GM21717 (cell line): Measurements from ENCODE around the gene ELF2.
"Not testable (repeated sequence)": the region's sequence is repeated elsewhere in the genome, so short reads cannot be mapped to it uniquely, and the experiment has no call there.

Experiments used
- ATAC-seq: cut with Tn5 transposase; IDR thresholded peaks from one replicate; pipeline ENCODE4 v1.9.1; 2021; ENCODE audit warnings: mild to moderate bottlenecking, moderate library complexity; ENCODE audit not compliant: unreplicated experiment

The ELF2 gene

DNA sequence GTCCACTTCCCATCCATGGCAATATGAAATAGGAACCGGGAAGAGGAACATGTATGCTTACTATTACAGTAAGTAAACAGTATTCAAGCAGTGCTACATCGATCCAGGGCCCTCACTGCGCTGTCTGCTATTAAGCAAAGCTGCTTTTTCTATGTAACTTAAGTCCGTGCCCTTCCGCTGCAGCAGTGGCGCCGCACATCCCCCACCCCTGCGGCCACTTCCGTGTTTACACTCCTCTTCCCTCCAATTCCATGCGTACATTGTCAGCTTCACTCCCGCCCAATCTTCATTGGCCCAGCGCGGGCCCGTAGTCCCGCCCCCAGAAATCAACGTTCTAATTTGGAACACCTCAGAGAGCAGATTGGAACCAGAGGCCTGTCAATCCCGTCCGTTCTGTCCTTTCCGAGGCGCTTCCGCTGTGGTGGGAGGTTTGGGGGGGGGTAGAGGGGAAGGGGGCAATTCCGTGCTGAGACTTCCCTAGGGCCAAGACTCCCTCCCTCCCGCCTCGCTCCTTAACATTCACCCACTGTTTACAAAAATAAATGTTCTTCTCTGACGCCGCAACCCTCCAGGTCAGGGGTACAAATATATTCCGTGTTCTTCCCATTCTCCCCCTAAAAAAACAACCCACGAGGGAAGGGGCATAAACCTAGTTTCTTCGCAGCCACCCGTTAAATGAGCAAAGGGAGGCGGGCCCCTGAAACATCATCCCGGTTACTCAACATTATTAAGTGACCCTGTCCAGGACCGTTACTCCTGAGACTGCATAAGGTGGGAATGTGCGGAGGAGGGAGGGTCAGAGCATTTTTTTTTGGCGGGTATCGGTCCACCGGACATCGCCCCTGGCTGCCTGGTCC lies 94.0 kb downstream of the ELF2 start:
- ATAC-seq: peak; percentile 87

DNA sequence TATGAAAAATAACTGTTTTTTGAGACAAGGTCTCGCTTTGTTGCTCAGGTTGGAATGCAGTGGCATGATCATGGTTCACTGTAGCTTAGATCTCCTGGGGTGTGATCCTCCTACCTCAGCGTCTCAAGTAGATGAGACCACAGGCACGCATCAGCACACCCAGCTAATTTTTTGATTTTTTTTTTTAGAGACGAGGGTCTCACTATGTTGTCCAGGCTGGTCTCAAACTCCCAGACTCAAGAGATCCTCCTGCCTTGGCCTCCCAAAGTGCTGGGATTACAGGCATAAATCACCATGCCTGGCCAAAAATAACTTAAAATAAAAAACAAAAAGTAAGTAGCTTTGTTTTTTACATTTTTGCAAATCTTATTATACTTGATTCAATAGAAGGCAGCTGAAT lies 98.1 kb downstream of the ELF2 start:
- ATAC-seq: no peak

DNA sequence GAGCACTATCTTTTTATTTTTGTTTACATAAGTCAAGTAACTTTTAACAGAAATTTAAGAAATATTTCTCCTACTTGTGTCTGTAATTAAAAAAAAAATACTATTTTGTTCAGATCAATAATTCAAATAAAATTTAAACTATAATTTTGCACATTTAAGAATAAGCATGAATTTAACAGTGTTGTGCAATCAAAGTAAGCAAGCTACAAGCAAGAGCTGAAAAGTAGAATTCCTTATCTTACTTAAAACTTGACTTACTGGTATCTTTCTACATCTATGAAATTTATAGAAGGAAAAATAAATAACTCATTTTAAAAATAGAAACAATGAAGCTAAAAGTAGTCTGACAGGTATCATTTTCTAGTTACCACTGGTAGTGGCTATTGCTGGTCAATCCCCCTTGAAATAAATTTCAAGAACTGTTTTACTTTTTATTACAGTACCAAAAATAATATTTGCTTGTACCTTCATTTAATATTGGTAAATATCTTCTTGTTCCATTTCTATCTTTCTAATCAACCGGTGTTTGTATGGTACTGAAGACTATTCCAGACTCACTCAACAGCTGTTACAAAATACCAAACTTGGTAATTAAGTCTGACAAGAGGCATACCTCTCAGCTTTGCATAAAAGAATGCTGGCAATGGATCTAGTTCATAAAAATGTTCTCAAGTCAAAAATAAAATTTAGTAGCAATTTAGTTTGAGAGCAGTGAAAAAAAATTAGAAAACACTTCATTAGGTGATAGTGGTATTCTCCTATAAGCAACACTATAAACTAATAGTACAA lies 99.3 kb downstream of the ELF2 start:
- ATAC-seq: no peak

DNA sequence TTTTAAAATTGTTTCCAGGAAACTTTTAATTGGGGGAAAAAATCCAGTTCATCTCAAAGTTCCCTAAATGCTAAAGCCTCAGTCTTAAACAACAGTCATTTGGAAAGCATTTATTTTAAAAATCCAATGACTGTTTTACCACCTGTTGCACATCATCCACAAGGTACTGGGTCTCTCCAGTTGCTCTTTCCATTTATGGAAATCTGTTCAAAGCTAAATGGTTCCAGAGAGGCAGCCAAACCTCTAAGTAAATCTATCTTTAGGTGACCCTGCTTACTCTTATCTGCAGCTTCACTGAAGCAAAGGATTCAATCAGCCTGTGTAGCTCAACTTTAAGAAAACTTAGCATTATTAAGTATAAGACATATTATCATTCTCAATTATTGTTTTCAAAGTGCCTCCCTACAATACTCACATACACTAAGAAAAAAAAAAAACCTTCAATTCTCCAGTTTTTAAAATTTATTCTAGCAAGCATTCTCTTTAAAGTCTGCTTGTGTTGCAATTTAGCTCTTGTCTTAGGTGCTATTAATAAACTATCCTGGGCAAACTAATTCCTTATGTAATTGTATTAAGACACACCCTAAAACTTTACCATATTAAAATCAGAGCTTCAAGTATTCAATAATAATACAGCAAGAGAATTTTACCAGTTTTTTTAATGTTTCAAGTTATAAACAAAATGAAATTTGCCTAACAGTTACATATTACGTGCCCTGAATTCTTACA lies 100.8 kb downstream of the ELF2 start:
- ATAC-seq: no peak

DNA sequence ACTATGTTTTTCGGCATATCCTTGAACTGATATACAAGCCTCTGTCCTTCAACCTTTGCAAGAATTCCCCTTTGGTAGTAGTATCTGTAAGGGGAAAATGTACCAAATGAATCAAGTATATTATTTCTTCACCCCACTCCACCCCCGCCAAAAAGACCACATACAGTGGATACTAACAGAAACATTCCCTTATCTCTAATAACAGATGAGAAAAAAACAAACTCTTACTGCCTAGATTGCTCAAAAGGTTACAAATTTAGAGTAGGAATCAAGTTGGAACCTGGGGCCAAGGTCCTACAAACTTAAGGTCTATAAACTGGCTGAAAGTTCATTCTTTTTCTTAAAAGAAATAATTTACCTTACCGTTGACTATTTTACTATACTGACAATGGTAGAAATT lies 116.4 kb downstream of the ELF2 start:
- ATAC-seq: no peak

DNA sequence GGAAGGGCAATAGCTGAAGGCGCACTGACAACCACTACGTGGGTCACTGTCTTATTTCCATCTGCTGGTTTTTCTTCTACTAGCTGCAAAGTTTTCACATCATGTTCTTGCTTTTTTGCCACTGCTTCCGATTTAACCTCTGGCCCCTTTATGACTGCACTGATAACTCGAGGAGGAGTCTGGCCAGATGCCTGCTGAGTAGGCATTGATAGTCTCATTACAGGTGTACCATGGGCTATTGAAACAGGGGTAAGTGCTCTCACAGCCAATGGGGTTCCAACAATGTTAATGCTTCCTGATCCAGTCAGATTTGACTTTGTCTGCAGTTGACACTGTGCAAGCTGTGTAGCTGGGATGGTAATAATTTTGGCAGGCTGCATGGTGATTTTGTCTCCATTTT lies 118.0 kb downstream of the ELF2 start:
- ATAC-seq: not testable (repeated sequence)

DNA sequence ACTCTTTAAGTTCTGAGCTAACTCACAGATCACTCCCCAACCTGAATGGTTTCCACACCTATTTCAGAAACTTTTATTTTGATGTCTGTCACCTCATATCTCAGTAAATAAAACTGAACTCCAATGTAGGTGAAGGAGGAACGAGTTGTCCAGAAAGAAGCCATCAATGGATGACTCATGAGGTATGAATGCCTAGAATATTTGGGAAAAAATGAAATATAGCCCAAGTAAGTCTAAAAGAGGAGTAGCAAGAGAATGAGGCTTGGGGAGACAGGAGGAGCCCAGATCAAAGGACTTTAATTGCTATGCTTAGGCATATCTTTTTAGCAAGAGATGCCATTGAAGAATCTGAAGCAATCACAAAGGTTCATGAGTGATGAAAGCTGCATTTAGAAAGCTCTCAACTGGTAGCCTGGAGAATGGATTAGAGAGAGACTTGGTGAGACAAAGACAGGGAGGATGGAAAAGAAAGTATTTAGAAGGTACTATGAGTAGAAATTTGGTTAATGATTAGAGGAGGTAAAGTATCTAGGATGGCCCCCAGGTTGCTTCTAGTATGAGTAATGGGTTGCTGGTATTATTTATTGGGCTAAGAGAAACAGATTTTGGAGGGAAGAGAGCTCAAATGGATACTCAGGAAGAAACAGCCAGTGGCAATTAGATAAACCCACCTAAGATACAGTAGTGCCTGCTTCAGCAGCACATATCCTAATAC lies 122.1 kb downstream of the ELF2 start:
- no peak for ATAC-seq

DNA sequence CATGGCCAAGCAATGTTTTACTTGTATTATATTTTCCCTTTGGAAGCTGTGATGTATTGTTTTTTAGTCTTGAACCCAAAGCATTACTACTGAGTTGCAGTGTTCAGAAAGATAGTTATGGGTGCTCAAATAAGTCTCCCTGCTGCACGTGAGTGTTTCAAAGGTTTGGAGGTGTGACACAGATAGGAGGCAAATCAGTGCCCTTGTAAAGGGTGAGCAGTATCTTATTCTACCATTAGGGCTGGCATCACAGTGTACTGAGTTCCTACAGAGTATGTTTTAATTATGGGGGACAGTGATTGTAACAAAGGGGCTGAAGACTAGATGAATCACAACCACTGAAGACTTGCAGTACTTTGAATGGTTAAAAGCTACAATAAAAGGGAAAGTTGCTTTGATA lies 123.1 kb downstream of the ELF2 start:
- ATAC-seq: no peak

DNA sequence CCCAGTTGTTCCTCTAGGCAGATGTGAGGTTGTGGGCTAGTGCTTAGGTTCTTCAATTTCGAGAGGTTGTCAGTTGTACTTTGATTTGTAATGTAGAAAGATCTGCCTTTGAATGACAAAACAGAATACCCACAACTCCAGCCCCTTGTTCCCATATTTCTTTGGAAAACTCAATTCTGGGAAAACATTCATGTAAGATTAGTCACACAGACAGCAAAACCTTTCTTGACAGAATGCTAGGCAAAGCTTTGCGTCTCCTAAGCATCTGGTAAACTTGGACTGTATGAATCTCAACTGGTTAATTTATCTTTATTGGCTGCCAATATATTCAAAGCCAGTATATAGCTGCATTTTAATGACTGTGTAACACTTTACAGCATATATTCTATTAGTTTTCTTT lies 126.6 kb downstream of the ELF2 start:
- no peak for ATAC-seq

DNA sequence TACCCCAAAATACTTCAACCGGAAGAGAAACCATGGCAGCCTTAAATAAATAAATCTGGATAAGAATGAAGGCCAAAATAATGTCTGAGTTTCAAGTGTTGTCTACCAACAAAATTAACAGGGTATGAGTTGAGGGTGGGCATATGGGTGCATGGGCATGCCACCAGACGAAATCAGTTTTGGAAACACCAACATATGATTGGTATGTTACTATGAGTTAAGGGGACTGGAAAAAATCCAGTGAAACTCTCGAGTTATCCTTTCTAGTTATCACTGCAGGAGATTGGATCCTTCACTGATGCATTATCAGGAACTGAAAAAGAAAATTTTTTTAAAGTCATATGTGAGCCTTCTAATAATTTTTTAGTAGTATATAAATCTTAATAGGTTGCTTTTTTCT lies 129.0 kb downstream of the ELF2 start:
- ATAC-seq: no peak

DNA sequence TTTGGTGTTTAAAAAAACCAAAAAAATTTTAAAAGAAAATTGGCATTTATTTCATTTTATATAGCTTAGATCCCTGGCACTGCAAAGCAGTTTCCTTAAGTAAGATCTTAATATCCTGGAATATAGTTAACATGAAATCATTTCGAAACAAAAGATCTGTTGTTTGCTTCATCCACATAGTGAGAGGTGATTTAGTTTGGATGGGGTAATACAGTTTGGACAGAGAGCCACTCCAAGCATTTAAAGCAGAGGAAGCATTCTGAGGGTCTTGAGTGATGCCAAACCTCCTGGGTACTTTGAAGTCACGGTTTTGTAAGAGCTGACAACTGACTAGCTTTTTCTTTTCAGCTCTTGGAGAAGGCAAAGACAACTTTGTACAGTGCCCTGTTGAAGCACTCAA lies 132.7 kb downstream of the ELF2 start:
- ATAC-seq: no peak

DNA sequence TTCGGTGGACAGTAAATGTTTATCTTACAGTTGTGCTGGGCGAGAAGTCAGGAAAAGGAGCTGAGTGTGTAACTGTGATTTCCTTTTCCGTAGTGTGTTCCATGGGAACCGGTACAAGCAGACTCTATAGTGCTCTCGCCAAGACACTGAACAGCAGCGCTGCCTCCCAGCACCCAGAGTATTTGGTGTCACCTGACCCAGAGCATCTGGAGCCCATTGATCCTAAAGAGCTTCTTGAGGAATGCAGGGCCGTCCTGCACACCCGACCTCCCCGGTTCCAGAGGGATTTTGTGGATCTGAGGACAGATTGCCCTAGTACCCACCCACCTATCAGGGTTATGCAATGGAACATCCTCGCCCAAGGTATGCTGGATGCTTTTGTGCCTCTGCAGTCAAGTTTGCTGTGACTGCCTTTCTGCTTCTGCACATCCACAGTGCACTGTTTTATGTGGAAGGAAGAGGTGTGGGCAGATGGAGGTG lies 134.0 kb downstream of the ELF2 start:
- ATAC-seq: no peak

DNA sequence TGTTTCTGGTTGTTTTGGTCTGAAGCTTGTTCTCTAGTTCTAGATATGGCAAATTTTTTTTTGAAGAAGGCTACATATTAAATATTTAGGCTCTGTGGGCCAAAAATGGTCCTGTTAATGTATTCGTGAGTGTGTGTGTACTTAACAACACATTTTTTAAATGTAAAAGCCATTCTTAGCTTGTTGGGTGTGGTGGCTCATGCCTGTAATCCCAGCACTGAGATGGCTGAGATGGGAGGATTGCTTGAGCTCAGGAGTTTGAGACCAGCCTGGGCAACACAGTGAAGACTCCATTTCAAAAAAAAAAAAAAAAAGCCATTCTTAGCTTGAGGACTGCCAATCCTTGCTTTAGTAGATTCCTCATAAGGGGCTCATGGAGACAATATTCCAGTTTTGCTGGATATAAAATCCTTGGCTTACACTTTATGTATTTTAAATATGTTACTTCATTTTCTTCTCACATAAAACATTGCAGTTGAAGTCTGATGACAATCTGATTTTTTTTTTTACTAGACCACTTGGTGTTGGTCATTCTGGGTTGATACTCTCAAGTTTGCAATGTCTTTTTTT lies 138.1 kb downstream of the ELF2 start:
- no peak for ATAC-seq

DNA sequence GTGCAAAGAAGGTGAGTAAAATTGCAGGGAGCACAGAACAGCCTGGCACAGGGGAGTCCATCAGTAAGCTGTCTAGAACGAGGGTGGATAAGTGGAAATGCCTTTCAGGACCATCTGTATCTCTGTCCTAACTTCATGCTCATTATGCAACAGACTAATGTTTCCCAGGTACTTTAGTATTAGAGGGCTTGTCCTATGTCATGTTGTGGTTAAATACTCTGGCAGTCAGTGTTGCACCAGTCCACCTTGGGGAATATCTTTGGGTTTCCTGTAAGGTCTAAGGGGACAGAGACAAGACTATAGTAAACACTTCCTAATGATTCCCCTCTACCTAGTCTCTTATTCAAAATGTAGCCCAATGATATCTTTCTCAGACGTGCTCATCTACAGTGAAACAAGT lies 140.1 kb downstream of the ELF2 start:
- no peak for ATAC-seq

DNA sequence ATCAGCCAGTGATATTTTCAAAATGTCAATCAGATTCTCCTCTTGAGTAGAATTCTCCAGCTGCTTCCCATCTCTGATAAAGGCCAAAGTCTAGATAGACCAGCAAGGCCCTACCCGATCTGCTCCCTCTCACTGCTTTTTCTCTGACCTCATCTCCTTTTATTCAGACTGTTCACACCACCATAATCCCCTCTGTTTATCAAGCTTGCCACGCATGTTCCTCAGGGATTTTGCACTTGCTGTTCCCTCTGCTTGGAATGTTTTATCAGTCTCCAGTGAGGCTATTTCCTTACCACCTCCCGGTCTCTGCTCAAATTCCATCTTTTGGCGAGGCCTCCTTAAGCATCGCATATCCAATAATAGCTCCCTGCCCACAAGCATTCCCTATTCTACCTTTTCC lies 141.4 kb downstream of the ELF2 start:
- no peak for ATAC-seq

DNA sequence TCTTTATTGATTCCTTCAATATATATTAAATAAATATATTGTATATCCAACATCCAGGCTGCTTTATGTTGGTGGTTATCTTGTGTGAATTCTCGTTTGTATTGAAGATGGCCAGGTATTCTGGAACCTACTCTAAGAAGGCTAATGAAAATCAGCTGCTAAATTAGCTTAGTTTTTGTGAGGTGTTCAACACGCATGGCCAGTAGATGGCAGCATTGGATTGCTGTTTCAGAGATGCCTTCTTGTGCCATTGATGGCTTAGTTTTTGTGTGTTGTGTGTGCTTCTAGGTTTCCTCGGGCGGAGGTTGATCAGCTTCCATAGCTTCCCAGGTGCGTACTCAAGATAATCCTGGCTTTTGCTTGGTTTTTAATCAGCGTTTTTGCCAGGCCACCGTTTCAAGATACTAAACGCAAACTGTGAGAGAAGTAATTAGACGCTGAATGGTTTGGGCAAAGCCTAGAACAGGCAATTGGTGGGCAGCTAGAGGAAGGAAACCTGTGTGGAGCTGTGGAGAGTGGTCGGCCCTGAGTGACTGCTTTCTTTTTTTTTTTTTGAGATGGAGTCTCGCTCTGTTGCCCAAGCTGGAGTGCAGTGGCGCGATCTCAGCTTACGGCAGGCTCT lies 146.3 kb downstream of the ELF2 start:
- ATAC-seq: peak; percentile 67

DNA sequence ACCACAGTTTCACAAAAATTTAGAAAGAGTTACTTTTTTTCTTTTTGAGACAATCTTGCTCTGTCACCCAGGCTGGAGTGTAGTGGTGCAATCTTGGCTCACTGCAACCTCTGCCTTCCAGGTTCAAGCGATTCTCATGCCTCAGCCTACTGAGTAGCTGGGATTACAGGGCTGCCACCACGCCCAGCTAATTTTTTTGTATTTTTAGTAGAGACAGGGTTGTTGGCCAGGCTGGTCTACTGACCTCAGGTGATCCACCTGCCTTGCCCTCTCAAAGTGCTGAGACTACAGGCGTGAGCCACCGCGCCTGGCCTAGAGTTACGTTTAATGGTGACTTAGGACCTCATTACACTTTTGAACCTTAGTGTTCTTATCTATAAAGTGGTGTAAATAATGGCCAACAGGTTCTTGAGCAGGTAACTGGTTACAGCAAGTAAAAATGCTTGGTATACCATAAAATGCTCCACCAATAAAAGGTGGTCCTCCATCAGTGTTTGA lies 147.1 kb downstream of the ELF2 start:
- ATAC-seq: not testable (repeated sequence)

DNA sequence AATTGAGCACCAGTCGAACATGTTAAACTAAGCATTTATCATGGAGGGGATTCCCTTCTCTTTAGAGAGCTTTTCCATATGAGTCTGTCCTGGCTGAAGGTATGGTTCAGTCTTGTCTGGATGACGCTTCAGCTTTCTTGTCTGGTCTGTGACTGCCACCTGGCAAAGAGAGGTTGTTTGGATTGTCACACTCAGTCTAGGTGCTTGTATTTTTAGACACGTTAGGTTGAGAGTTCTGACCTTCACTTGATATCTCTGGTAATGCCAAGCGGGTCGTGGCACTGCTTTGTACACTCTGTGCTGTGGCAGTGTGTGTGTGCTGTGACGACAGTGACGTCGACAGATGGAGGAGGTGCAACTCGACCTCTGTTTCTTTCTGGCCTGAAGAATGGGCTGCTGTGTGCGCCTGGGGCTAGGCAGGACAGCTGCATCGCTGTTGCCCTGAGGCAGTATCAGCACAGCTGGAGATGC lies 148.8 kb downstream of the ELF2 start:
- no peak for ATAC-seq

DNA sequence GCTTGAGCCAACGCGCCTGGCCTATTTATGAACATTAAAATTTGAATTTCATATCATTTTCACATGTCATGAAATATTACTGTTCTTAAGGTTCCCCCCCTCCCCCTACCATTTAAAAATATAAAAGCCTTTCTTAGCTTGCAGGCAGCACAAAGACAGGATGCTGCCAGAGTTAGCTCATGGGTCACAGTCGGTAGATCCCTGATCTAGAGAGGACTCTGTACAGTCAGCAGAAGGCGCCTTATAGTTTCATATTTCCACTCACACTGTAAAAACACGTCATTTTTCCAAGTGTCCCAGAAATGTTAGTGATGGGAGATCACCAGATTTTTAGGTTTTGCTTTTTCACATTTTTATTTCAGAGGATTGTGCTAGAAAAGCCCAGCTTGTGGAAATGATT lies 149.2 kb downstream of the ELF2 start:
- ATAC-seq: no peak

DNA sequence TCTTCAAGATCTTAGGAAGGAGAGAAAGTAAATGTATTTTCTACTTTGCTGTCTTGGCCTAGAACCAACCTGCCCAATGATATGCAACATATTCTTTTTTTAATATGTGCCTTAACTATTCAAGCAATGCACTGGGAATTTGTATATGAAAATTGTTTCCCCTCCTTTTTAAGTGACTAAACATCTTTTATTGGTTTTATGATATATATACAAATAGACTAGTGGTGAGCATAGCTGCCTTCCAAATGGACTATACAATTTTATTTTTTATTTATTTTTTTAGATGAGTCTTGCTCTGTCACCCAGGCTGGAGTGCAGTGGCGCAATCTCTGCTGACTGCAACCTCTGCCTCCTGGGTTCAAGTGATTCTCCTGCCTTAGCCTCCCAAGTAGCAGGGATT lies 151.2 kb downstream of the ELF2 start:
- ATAC-seq: no peak
